NCI-H345 treated with DMSO at 0.1 percent for 48 hours (cell line): Measurements from ENCODE around the gene KAT6B.
A peak's percentile ranks its signal among the peaks of the same experiment; 100 is the strongest.
"Not testable (repeated sequence)": the region's sequence is repeated elsewhere in the genome, so short reads cannot be mapped to it uniquely, and the experiment has no call there.

Experiments
- DNase-seq: peaks from one replicate; lab custom pipeline; 2025; ENCODE audit not compliant: unreplicated experiment; lab: John Stamatoyannopoulos, UW

The KAT6B gene

GRCh38 chr10:74888962-74889661, 62.7 kb downstream of the KAT6B start:
- no peak for DNase-seq

- no peak for DNase-seq
Observed at GRCh38 chr10:74889662-74889998, 63.2 kb downstream of the KAT6B start.

DNA sequence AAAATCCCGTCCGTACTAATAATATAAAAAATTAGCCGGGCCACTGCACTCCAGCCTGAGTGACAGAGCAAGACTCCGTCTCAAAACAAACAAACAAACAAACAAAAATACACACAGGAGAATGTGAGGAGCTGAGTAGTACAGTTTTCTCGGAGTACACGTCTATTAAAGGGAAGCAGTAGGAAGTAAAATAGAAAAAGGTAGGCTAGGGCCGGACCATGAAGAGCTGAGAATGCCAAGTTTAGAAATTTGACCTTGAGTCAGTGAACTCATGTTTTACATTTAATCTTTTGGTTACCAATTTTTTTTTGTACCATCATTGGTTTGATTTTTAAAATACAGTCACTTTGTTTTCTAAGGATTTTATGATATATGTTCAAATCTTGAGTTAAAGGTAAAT, 64.1 kb downstream of the KAT6B start:
- no peak for DNase-seq

GRCh38 chr10:74891053-74891452, 64.7 kb downstream of the KAT6B start:
- no peak for DNase-seq

DNA sequence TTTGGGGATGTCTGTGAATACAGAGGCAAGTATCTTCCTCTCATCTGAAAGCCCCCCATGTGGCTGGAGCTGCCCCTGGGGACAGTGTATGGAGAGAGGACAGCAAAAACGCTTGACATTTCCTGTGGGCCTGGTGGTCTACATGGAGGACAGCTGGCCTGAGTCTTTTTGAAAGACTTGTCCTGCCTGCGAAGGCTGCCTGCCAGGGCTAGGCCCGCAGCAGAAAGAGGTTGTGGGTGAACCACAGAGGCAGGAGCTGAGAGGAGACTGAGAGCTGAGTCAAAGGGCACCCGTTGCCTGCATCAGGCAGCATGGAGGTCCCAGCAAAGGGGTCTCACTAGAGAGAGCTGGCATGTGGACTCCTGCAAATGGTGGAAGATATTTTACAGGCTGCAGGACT, 66.4 kb downstream of the KAT6B start:
- DNase-seq, result no peak

DNA sequence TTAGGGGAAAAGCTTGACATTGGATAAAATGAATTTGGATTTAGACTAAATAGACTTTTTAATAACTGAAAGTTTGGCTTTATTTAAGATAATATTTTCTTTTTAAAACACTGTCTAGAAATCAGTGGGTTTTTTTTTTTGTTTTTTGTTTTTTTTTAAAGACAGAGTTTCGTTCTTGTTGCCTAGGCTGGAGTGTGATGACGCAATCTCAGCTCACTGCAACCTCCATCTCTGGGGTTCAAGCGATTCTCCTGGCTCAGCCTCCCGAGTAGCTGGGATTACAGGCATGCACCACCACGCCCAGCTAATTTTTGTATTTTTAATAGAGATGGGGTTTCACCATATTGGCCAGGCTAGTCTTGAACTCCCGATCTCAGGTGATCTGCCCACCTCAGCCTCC, 66.9 kb downstream of the KAT6B start:
- DNase-seq, result not testable (repeated sequence)

GRCh38 chr10:74896788-74897527, 70.6 kb downstream of the KAT6B start:
- no peak for DNase-seq

GRCh38 chr10:74898201-74898976, 72.0 kb downstream of the KAT6B start:
- DNase-seq, result no peak

DNA sequence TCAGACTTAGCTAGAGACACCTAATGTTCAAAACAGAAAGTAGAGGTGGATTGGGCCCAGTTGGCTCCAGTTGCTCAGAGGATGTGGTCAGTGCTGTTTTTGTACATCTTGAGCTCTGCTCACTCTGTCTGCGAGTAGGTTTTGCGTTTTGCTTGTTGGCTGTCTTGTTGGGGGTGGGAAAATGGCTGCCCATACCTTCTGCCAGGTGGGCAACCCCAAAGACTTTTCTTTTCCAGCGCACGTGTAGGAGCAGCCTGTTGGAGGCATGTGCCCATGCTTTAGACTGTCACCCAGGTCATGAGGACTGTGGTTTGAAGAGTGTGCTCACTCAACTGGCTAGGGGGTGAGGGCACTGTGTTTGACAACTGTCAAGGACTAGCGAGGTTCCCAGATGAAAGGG, 73.9 kb downstream of the KAT6B start:
- no peak for DNase-seq

- DNase-seq, result no peak
Observed at GRCh38 chr10:74901301-74901700, 74.9 kb downstream of the KAT6B start.

DNA sequence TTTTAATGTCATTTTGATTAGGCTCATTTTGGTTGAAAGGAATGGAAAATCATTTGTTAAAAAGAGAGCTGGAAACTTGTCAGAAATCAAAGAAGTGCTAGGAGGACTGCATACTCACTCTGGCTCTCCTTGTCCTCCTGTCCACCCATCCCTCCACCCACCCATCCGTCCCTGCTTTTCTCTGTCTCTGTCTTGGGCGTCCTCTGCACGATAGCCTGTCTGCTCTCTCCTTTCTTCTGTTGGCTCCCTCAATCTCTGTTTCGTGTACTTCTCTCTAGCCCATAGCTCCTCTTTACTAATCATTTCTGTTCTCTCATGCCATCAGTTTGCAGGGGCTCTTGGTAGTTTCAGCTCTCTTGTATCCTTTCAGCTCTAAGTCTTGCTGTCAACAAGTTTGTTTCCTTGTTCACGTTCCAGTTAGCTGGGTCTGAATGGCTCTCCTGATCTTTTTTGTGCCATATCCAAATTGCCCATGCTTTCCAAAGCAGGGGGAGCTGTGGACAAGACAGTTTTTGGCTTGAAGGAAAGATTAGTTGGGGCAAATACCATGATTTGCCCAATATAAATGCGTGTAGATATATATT, 75.6 kb downstream of the KAT6B start:
- DNase-seq, result no peak

DNA sequence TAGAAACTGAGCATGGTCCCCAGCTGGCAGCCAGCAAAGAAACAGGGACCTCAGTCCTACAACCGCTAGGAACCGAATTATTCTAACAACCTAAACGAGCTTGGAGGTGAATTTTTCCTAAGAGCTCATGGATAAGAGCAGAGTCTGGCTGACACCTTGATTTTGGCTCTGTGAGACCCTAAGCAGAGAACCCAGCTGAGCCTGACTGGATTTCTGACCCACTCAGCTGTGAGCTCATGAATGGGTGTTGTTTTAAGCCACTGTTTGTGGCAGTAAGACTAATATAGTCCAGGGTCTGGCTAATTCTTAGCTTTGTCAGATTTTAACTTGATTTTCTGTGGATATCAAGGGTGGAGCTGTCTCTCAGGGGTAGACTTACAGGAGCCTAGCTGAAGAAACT, 77.1 kb downstream of the KAT6B start:
- DNase-seq, result no peak

GRCh38 chr10:74906611-74907198, 80.3 kb downstream of the KAT6B start:
- DNase-seq, result no peak

- DNase-seq, result no peak
Observed at GRCh38 chr10:74909670-74910069, 83.3 kb downstream of the KAT6B start.

GRCh38 chr10:74910241-74910975, 84.0 kb downstream of the KAT6B start:
- no peak for DNase-seq

DNA sequence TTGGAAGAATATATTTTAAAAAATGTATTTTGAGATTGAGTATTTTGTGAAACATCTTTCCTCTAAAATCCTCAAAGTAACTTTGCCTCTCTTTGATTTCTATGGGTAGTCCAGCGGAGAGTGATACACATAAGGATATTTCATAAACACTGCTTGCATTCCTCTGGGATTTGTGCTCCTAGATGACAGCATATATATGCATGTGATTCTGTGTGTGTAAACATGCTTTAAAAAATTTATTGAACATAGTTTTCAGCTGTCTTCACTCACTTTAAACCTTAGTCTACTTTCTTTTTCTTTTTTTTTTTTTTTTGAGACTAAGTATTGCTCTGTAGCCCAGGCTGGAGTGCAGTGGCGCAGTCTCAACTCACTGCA, 84.6 kb downstream of the KAT6B start:
- no peak for DNase-seq

- DNase-seq, result no peak
Observed at GRCh38 chr10:74912182-74912581, 85.8 kb downstream of the KAT6B start.

DNA sequence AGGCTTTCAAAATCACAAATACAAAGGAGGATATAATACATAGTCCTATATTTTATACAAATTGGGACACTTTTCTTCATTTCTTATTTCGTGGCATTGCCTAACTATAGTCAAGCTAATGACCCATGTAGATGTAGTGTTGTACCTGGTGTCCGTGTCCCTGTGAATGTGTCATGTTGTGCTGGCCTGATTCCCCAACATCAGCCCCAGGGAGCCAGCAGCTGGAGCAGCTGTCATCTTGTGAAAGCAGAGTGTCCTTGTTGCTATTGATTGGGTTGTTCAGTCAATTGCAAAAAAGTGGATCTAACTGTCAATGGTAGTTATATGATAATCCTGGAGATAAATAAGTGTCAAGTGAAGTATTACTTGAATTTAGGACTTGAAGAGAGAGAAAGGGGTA, 86.3 kb downstream of the KAT6B start:
- DNase-seq, result peak; percentile 2

DNA sequence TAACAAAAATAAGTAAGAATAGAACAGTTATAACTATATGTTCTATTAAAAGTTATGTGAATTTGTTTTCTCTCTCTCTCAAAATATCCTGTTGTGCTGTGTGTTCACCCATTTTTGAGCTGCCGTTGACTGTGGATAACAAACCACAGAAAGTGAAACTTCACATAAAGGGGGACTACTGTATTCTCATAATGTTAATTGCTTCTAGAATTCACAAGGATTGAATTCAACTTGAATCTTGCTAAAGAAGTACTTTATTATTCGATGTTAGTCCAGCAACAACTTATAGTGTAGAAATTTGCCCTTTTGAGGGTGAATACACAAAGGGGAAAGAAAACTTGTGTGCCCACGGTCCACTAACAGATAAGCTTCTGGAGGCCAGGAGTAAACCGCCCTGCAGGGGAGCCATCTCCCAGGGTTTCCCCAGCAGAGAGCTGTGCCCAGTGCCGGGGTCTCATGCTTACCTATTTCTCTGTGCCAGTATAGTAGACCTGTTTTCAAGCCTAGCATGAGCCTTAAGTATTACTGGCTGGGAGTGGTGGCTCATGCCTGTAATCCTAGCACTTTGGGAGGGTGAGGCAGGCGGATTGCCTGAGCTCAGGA, 87.1 kb downstream of the KAT6B start:
- DNase-seq, result no peak

- DNase-seq, result no peak
Observed at GRCh38 chr10:74916283-74916682, 89.9 kb downstream of the KAT6B start.
